HepG2 (cell line): ENCODE measurements around the gene TOR2A. TPM values are rescaled to one million over a fixed set of nuclear protein-coding genes. Genes with fewer than 3 reads are reported as not detected.

Experiments used
- CHCHD3 ChIP-seq: sonication (generic); formaldehyde crosslinking; IDR thresholded peaks from 2 replicates; pipeline ENCODE4 v1.8.0; 2022; ENCODE audit warnings: mild to moderate bottlenecking, missing genetic modification reagents, moderate library complexity
- ELF3 ChIP-seq: IDR thresholded peaks from 2 replicates; pipeline ENCODE4 v1.6.1; 2016; ENCODE audit warnings: missing genetic modification reagents, missing compliant biosample characterization
- HNF4A ChIP-seq: sonication (generic); formaldehyde crosslinking; IDR thresholded peaks from 2 replicates; pipeline ENCODE4 v1.4.0; 2020; ENCODE audit warnings: missing genetic modification reagents
- MTA1 ChIP-seq: sonication (generic); formaldehyde crosslinking; IDR thresholded peaks from 2 replicates; pipeline ENCODE4 v1.4.0; 2020; ENCODE audit warnings: missing genetic modification reagents, mild to moderate bottlenecking, borderline replicate concordance
- PHB2 ChIP-seq: fragments of 450-650 bp; IDR thresholded peaks from 2 replicates; pipeline ENCODE4 v1.6.1; 2018; ENCODE audit not compliant: partially characterized antibody
- RARA ChIP-seq: IDR thresholded peaks from 2 replicates; pipeline ENCODE4 v1.6.1; 2016; ENCODE audit warnings: missing genetic modification reagents, missing compliant biosample characterization
- RXRA ChIP-seq: sonication (generic); formaldehyde crosslinking; IDR thresholded peaks from 2 replicates; pipeline ENCODE4 v1.5.1; 2020; ENCODE audit warnings: missing genetic modification reagents
- SP5 ChIP-seq: IDR thresholded peaks from 2 replicates; pipeline ENCODE4 v1.6.1; 2016; ENCODE audit warnings: low read depth, borderline replicate concordance
- SRSF9 ChIP-seq: fragments of 200-400 bp; formaldehyde crosslinking; IDR thresholded peaks from 2 replicates; pipeline ENCODE4 v1.6.1; 2018; ENCODE audit warnings: borderline replicate concordance, mild to moderate bottlenecking, low read depth, low read length; ENCODE audit not compliant: insufficient read depth, poor library complexity, severe bottlenecking
- STAT6 ChIP-seq: sonication (generic); formaldehyde crosslinking; IDR thresholded peaks from 2 replicates; pipeline ENCODE4 v1.4.0; 2020; ENCODE audit warnings: missing genetic modification reagents, mild to moderate bottlenecking, borderline replicate concordance
- THYN1 ChIP-seq: sonication (generic); formaldehyde crosslinking; IDR thresholded peaks from 2 replicates; pipeline ENCODE4 v1.8.1; 2023; ENCODE audit warnings: low read depth, mild to moderate bottlenecking, moderate library complexity, missing genetic modification reagents, borderline replicate concordance
- TSC22D2 ChIP-seq: sonication (generic); formaldehyde crosslinking; IDR thresholded peaks from 2 replicates; pipeline ENCODE4 v1.5.1; 2020; ENCODE audit warnings: missing genetic modification reagents, mild to moderate bottlenecking, borderline replicate concordance
- ZBTB4 ChIP-seq: sonication (generic); formaldehyde crosslinking; IDR thresholded peaks from 2 replicates; pipeline ENCODE4 v1.4.0; 2020; ENCODE audit warnings: missing genetic modification reagents, mild to moderate bottlenecking, borderline replicate concordance
- ZNF253 ChIP-seq: sonication (generic); formaldehyde crosslinking; IDR thresholded peaks from 2 replicates; pipeline ENCODE4 v1.8.0; 2022; ENCODE audit warnings: mild to moderate bottlenecking, missing genetic modification reagents, borderline replicate concordance
- ZNF770 ChIP-seq: sonication (generic); formaldehyde crosslinking; IDR thresholded peaks from 2 replicates; pipeline ENCODE4 v1.5.0; 2020; ENCODE audit warnings: mild to moderate bottlenecking, missing genetic modification reagents
- ZUFSP ChIP-seq: sonication (generic); formaldehyde crosslinking; IDR thresholded peaks from 2 replicates; pipeline ENCODE4 v1.9.0; 2021; ENCODE audit warnings: missing genetic modification reagents, mild to moderate bottlenecking, borderline replicate concordance
- polyA plus RNA-seq, 8 experiments: library from polyadenylated mRNA; depleted of rRNA in 3 of 8; stranded (reverse) in 7 of 8; unstranded in 1 of 8; fragments of >200 nt; fragmentation: Illumina TruSeq in 4 of 8; extraction: Trizol in 4 of 8; gene quantifications; 2 replicates each; pipeline versions ENCODE4 v1.2.1 to v1.2.3, GENCODE V29; 2011 to 2016; ENCODE audit warnings: low read depth in 4 of 8, missing spikeins in 1 of 8, mixed read lengths in 1 of 8; ENCODE audit not compliant: insufficient read depth in 1 of 8
- total RNA-seq, 5 experiments: library from RNA; depleted of rRNA; stranded (reverse); fragments of >200 nt; fragmentation: Illumina TruSeq; extraction: Trizol; gene quantifications; 2 replicates each; pipeline ENCODE4 v1.2.3, GENCODE V29; 2016; ENCODE audit warnings: low read depth in 1 of 5

TOR2A gene
- total and polyA plus RNA-seq, 2 of the 13 experiments (the other 11 are each of a cell fraction or from before 2014, with no cell fraction given) = 3.5 to 7.2 TPM

- peak; percentile 50 for TF ChIP-seq RARA (CRISPR knock-in tag)
- no peak for TF ChIP-seq ZBTB4 (CRISPR knock-in tag)
- TF ChIP-seq ZUFSP = no peak
- TF ChIP-seq SRSF9 = no peak
- no peak for TF ChIP-seq CHCHD3 (CRISPR knock-in tag)
- TF ChIP-seq HNF4A (CRISPR knock-in tag) = peak; percentile 65; the same call in 1 of the 2 replicates
- no peak for TF ChIP-seq SP5 (CRISPR knock-in tag)
- TF ChIP-seq MTA1 = 0 out of 2 replicates have a peak, but pooled peaks have one; percentile 42
- no peak for TF ChIP-seq STAT6
- TF ChIP-seq RXRA = no peak
- no peak for TF ChIP-seq ZNF770 (CRISPR knock-in tag)
- TF ChIP-seq PHB2 = no peak
- TF ChIP-seq ZNF253 (CRISPR knock-in tag) = no peak
- no peak for TF ChIP-seq THYN1 (CRISPR knock-in tag)
- TF ChIP-seq TSC22D2 (CRISPR knock-in tag) = no peak
- peak; percentile 36; the same call in 1 of the 2 replicates for TF ChIP-seq ELF3 (CRISPR knock-in tag)
Measured at GRCh38 chr9:127716412-127716811, 18.7 kb downstream of the TOR2A start (continued).
